Right lobe of liver (tissue), 4 donors: Measurements from ENCODE around the gene C11orf16.

Experiments used
- POLR2A ChIP-seq: fragments of 450-650 bp; IDR thresholded peaks from one replicate; pipeline ENCODE4 v1.6.1; 2017; ENCODE audit warnings: antibody characterized with exemption, mild to moderate bottlenecking
- TF ChIP-seq, protein P1 (sequence below), 4 donors: fragments of 200-600 bp in 3 of 4; fragments of 450-650 bp in 1 of 4; IDR thresholded peaks; one replicate each; pipeline versions ENCODE4 v1.5.1 to v1.8.0; 2016 to 2022; ENCODE audit warnings: antibody characterized with exemption in 4 of 4, mild to moderate bottlenecking in 2 of 4
- donor health status: DM: no; HTN: no; CAD: no.
- donor health status: DM: no; HTN: no; CAD: no.
- donor health status: DM: no; HTN: yes; CAD: no.

- TF ChIP-seq, protein P1, sequence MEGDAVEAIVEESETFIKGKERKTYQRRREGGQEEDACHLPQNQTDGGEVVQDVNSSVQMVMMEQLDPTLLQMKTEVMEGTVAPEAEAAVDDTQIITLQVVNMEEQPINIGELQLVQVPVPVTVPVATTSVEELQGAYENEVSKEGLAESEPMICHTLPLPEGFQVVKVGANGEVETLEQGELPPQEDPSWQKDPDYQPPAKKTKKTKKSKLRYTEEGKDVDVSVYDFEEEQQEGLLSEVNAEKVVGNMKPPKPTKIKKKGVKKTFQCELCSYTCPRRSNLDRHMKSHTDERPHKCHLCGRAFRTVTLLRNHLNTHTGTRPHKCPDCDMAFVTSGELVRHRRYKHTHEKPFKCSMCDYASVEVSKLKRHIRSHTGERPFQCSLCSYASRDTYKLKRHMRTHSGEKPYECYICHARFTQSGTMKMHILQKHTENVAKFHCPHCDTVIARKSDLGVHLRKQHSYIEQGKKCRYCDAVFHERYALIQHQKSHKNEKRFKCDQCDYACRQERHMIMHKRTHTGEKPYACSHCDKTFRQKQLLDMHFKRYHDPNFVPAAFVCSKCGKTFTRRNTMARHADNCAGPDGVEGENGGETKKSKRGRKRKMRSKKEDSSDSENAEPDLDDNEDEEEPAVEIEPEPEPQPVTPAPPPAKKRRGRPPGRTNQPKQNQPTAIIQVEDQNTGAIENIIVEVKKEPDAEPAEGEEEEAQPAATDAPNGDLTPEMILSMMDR (IDR thresholded peaks at IDR 0.05) = no peak
- no peak for TF ChIP-seq POLR2A
Observed at GRCh38 chr11:8963569-8964323, 31.0 kb upstream of the C11orf16 start.
